Prostate gland (tissue), 2 donors: ENCODE data around the gene USP24. TPM values are rescaled to one million over a fixed set of nuclear protein-coding genes. Genes with fewer than 3 reads are reported as not detected.

Source experiments
- DNase-seq: peaks from one replicate; pipeline ENCODE4 v3.0.0-alpha.2; 2019; ENCODE audit warnings: low spot score
- H3K27ac ChIP-seq, 2 donors: fragments of 200-600 bp; sonication (generic); 2 replicates each; pipeline ENCODE4 v1.5.1; 2017 to 2019
- H3K27me3 ChIP-seq: fragments of 200-600 bp; sonication (generic); replicated peaks from 2 replicates; pipeline ENCODE4 v1.5.1; 2019; ENCODE audit not compliant: insufficient read depth
- H3K36me3 ChIP-seq, 2 donors: fragments of 200-600 bp; sonication (generic); 1 replicate in 1 of 2; 2 replicates in 1 of 2; pipeline versions ENCODE4 v1.5.1 to v1.8.1; 2017 to 2019
- H3K4me1 ChIP-seq: fragments of 200-600 bp; sonication (generic); replicated peaks from 2 replicates; pipeline ENCODE4 v1.5.1; 2019
- H3K4me3 ChIP-seq, 2 donors: fragments of 200-600 bp; sonication (generic); 2 replicates each; pipeline ENCODE4 v1.5.1; 2017 to 2019
- H3K9me3 ChIP-seq: fragments of 200-600 bp; sonication (generic); 2 replicates; pipeline ENCODE4 v1.5.1; 2017
- CTCF ChIP-seq, 4 experiments: fragments of 200-600 bp in 2 of 4; fragments of 450-650 bp in 2 of 4; sonication (generic) in 2 of 4; IDR thresholded peaks; 1 replicate in 3 of 4; 2 replicates in 1 of 4; pipeline ENCODE4 v1.5.1; 2016 to 2019; ENCODE audit warnings: antibody characterized with exemption in 4 of 4, mild to moderate bottlenecking in 2 of 4, moderate library complexity in 2 of 4
- POLR2A ChIP-seq: fragments of 450-650 bp; IDR thresholded peaks from one replicate; pipeline ENCODE4 v1.6.1; 2016; ENCODE audit warnings: antibody characterized with exemption, mild to moderate bottlenecking
- POLR2AphosphoS5 ChIP-seq: sonication (generic); formaldehyde crosslinking; IDR thresholded peaks from one replicate; pipeline ENCODE4 v1.6.1; 2017; ENCODE audit warnings: antibody characterized with exemption
- WGBS: methylation state at CpG from one replicate; pipeline ENCODE4 v1.1.5; 2018; 5-methylcytosine and 5-hydroxymethylcytosine counted together
- intact Hi-C: fragments of 100-400 bp; cut with DNase I; formaldehyde crosslinking; loops from one replicate; pipeline ENCODE4 v1.14.2; 2022
- total RNA-seq, 2 donors: library from RNA; depleted of rRNA; stranded (reverse); fragments of >200 nt; gene quantifications; one replicate each; pipeline ENCODE4 v1.1.0, GENCODE V29; 2016

The USP24 gene
- total RNA-seq, 2 donors from 2014 or later, result 29.7 to 44.6 TPM

GRCh38 chr1:55246331-55246730 lies 31.2 kb upstream of the USP24 start:
- Histone ChIP-seq H3K27me3 (no peaks in the 10 kb centered on the region), H3K9me3 (no peaks in the 10 kb centered on the region), H3K27ac (no peak overlapping the region), H3K4me1 (no peaks in the 10 kb centered on the region), H3K36me3 (no peaks in the 10 kb centered on the region), H3K4me3 (no peak overlapping the region)
- TF ChIP-seq POLR2AphosphoS5 (no peak), POLR2A (no peak), CTCF (IDR thresholded peaks at IDR 0.05) (no peak)
- DNase-seq, result no peak
- intact Hi-C loops, result no loop called here

- no peaks in the 10 kb centered on the region for H3K4me1 ChIP-seq
- no peak overlapping the region for H3K4me3 ChIP-seq
- intact Hi-C loops, result no loop called here
- no peaks in the 10 kb centered on the region for H3K27me3 ChIP-seq
- no peak for DNase-seq
- H3K36me3 ChIP-seq, result no peaks in the 10 kb centered on the region
- no peak overlapping the region for H3K27ac ChIP-seq
- H3K9me3 ChIP-seq, result no peaks in the 10 kb centered on the region
- WGBS, result 73% methylated on average over 4 of the region's 4 CpGs
- TF ChIP-seq CTCF (IDR thresholded peaks at IDR 0.05), result no peak
Measured at GRCh38 chr1:55245781-55246180, 30.6 kb upstream of the USP24 start.

- intact Hi-C loops, result no loop called here
- DNase-seq, result no peak
- Histone ChIP-seq H3K9me3 (no peaks in the 10 kb centered on the region), H3K36me3 (no peaks in the 10 kb centered on the region), H3K27ac (no peak overlapping the region), H3K27me3 (no peaks in the 10 kb centered on the region), H3K4me1 (no peaks in the 10 kb centered on the region), H3K4me3 (no peak overlapping the region)
- WGBS, result 78% methylated on average over 6 of the region's 6 CpGs
- TF ChIP-seq CTCF (IDR thresholded peaks at IDR 0.05), result no peak
- no peak for TF ChIP-seq POLR2AphosphoS5
- no peak for TF ChIP-seq POLR2A
Measured at GRCh38 chr1:55244476-55245099, 29.4 kb upstream of the USP24 start.

- Histone ChIP-seq H3K27ac (no peak overlapping the region), H3K36me3 (no peaks in the 10 kb centered on the region), H3K4me1 (no peaks in the 10 kb centered on the region), H3K27me3 (no peaks in the 10 kb centered on the region), H3K9me3 (no peaks in the 10 kb centered on the region), H3K4me3 (no peak overlapping the region)
- intact Hi-C loops, result no loop called here
- WGBS, result 90% methylated on average over 2 of the region's 2 CpGs
- TF ChIP-seq POLR2A, result no peak
- no peak for TF ChIP-seq POLR2AphosphoS5
- TF ChIP-seq CTCF (IDR thresholded peaks at IDR 0.05), result no peak
- no peak for DNase-seq
Measured at GRCh38 chr1:55243655-55244054, 28.5 kb upstream of the USP24 start.

- no peak for TF ChIP-seq CTCF (IDR thresholded peaks at IDR 0.05)
- no peak for TF ChIP-seq POLR2A
- no peak for TF ChIP-seq POLR2AphosphoS5
- WGBS, result 97% methylated on average over 2 of the region's 2 CpGs
- Histone ChIP-seq H3K9me3 (no peaks in the 10 kb centered on the region), H3K27me3 (no peaks in the 10 kb centered on the region), H3K27ac (no peak overlapping the region), H3K4me3 (no peak overlapping the region), H3K36me3 (no peaks in the 10 kb centered on the region), H3K4me1 (no peaks in the 10 kb centered on the region)
- intact Hi-C loops, result no loop called here
- DNase-seq, result no peak
Measured at GRCh38 chr1:55239548-55239947, 24.4 kb upstream of the USP24 start.
